OCI-LY7 (cell line): Measurements from ENCODE around the gene SYNGR3. TPM values are rescaled to one million over a fixed set of nuclear protein-coding genes. Genes with fewer than 3 reads are reported as not detected.

Source experiments
- BruUV-seq: library from RNA; stranded (reverse); fragments of 400-500 nt; replicated peaks from 2 replicates; lab custom pipeline; 2021; lab: Mats Ljungman, UMichigan
- CTCF ChIA-PET: fragments of 300-600 bp; sonication (Branson Sonifier 250); formaldehyde crosslinking; loops from one replicate; lab custom pipeline; 2022; ENCODE audit warnings: antibody characterized with exemption; ENCODE audit not compliant: unreplicated experiment; lab: Charles Lee
- POLR2A ChIA-PET: fragments of 300-600 bp; sonication (Branson Sonifier 250); formaldehyde crosslinking; loops from one replicate; lab custom pipeline; 2022; ENCODE audit warnings: antibody characterized with exemption; lab: Charles Lee
- DNase-seq: peaks from one replicate; pipeline ENCODE4 v3.0.0-alpha.2; 2015; ENCODE audit warnings: low spot score
- H2AFZ ChIP-seq: fragments of 200-600 bp; sonication (generic), shearing (Covaris generic); 2 replicates; pipeline ENCODE4 v1.6.1; 2014; ENCODE audit warnings: mild to moderate bottlenecking, antibody characterized with exemption, low read length, moderate library complexity
- H3K27ac ChIP-seq: fragments of 200-600 bp; sonication (generic); 2 replicates; pipeline ENCODE4 v1.5.1; 2014; ENCODE audit warnings: mixed run types, low read depth, mild to moderate bottlenecking, moderate library complexity, low read length, inconsistent platforms; ENCODE audit not compliant: poor library complexity, severe bottlenecking
- H3K36me3 ChIP-seq: fragments of 200-600 bp; sonication (generic); 2 replicates; pipeline ENCODE4 v1.6.1; 2014; ENCODE audit warnings: mild to moderate bottlenecking, antibody characterized with exemption, low read length, moderate library complexity, mixed read lengths; ENCODE audit not compliant: insufficient read depth
- H3K4me1 ChIP-seq: fragments of 200-600 bp; sonication (generic); 2 replicates; pipeline ENCODE4 v1.5.1; 2014; ENCODE audit warnings: mild to moderate bottlenecking, low read length; ENCODE audit not compliant: insufficient read depth, poor library complexity, severe bottlenecking
- H3K4me2 ChIP-seq: fragments of 200-600 bp; sonication (generic); 2 replicates; pipeline ENCODE4 v1.6.1; 2014; ENCODE audit warnings: mild to moderate bottlenecking, low read length
- H3K4me3 ChIP-seq: fragments of 200-600 bp; sonication (generic); 2 replicates; pipeline ENCODE4 v1.5.1; 2014; ENCODE audit warnings: mild to moderate bottlenecking, low read depth, low read length; ENCODE audit not compliant: poor library complexity, severe bottlenecking
- H3K79me2 ChIP-seq: fragments of 200-600 bp; sonication (generic); 2 replicates; pipeline ENCODE4 v1.6.1; 2016; ENCODE audit warnings: low read depth, mild to moderate bottlenecking, low read length, moderate library complexity, mixed read lengths; ENCODE audit not compliant: insufficient read depth
- H3K9me2 ChIP-seq: fragments of 200-600 bp; sonication (generic); 2 replicates; pipeline ENCODE4 v1.6.1; 2016; ENCODE audit warnings: mild to moderate bottlenecking, low read length, mixed read lengths; ENCODE audit not compliant: insufficient read depth
- H3K9me3 ChIP-seq: fragments of 200-600 bp; sonication (generic); 2 replicates; pipeline ENCODE4 v1.6.1; 2014; ENCODE audit warnings: mild to moderate bottlenecking, mixed run types, low read length, mixed read lengths
- H4K20me1 ChIP-seq: fragments of 200-600 bp; sonication (generic); 2 replicates; pipeline ENCODE4 v1.6.1; 2014; ENCODE audit warnings: mild to moderate bottlenecking, antibody characterized with exemption, low read length, moderate library complexity, mixed read lengths; ENCODE audit not compliant: insufficient read depth
- EZH2phosphoT487 ChIP-seq: fragments of 200-600 bp; sonication (generic); IDR thresholded peaks from 2 replicates; pipeline ENCODE4 v1.6.1; 2018; ENCODE audit warnings: low read depth, borderline replicate concordance, mild to moderate bottlenecking, mixed run types, antibody characterized with exemption, low read length, moderate library complexity, mixed read lengths
- intact Hi-C: fragments of 100-400 bp; cut with micrococcal nuclease; formaldehyde crosslinking; loops from one replicate; pipeline ENCODE4 v1.10.0; 2022; ENCODE audit not compliant: unreplicated experiment
- total RNA-seq, 2 experiments: library from RNA; depleted of rRNA in 1 of 2; stranded (reverse); fragments of >200 nt in 1 of 2; shearing (Covaris generic) in 1 of 2; gene quantifications; 2 replicates each; pipeline ENCODE4 v1.2.3, GENCODE V29; 2014 to 2022
- TF ChIP-seq, protein P1 (sequence below): fragments of 200-600 bp; sonication (generic); conservative IDR thresholded peaks from 2 replicates; pipeline ENCODE4 v1.5.1; 2014; ENCODE audit warnings: mild to moderate bottlenecking, antibody characterized with exemption, low read length, moderate library complexity, mixed read lengths

SYNGR3 gene
- total RNA-seq, 2 experiments from 2014 or later, result 10.3 to 11.1 TPM

DNA sequence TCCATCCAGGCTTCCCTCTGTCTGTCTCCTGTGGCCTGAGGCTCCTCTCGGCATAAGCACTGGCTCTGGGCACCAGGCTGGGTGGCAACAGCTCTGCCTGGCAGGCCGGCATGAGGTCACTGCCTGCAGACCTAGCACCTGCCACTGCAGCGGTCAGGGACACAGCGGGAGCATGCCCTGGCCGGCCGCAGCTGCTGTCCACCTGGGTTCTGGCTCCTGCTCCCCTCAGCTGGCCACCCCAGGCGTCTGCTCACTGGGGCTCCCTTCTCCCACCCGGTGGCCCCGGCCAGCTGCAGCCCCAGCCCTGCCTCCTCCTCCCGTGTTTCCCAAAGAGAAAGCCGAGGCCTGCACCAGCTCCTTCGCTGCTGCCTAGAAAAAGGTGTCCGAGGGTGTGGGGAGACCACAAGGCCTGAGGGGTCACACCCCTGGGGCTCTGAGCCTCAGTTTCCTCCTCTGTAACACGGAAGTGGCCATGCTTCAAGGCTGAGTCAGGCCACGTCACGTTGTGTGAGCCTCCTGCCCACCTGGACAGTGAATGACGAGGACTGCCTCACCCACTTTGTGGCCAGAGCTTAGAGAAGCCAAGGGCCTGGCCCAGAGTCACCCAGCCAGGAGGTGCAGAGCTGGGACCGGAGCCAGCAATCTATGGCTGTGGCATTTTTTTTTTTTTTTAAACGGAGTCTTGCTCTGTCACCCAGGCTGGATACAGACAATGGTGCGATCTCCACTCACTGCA is 51.2 kb downstream of the SYNGR3 start:
- H3K36me3 ChIP-seq, result peaks cover 11% of the 10 kb centered on the region; the same call in 1 of the 2 replicates
- TF ChIP-seq, protein P1, sequence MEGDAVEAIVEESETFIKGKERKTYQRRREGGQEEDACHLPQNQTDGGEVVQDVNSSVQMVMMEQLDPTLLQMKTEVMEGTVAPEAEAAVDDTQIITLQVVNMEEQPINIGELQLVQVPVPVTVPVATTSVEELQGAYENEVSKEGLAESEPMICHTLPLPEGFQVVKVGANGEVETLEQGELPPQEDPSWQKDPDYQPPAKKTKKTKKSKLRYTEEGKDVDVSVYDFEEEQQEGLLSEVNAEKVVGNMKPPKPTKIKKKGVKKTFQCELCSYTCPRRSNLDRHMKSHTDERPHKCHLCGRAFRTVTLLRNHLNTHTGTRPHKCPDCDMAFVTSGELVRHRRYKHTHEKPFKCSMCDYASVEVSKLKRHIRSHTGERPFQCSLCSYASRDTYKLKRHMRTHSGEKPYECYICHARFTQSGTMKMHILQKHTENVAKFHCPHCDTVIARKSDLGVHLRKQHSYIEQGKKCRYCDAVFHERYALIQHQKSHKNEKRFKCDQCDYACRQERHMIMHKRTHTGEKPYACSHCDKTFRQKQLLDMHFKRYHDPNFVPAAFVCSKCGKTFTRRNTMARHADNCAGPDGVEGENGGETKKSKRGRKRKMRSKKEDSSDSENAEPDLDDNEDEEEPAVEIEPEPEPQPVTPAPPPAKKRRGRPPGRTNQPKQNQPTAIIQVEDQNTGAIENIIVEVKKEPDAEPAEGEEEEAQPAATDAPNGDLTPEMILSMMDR, result no peak
- TF ChIP-seq EZH2phosphoT487, result no peak
- ChIA-PET POLR2A (interaction anchor here (0.7 kb wide), 1 partner anchor 102 kb away, joined by 3 read pairs; no protein-coding TSS in a partner anchor), CTCF (no interaction called here)
- peaks cover 1% of the 10 kb centered on the region for H3K4me1 ChIP-seq
- no peak overlapping the region for H3K4me3 ChIP-seq
- no peak overlapping the region for H3K4me2 ChIP-seq
- no peaks in the 10 kb centered on the region for H3K9me2 ChIP-seq
- H3K9me3 ChIP-seq, result no peaks in the 10 kb centered on the region
- no peak overlapping the region for H2AFZ ChIP-seq
- no TSS peak for BruUV-seq
- no peaks in the 10 kb centered on the region for H4K20me1 ChIP-seq
- H3K79me2 ChIP-seq, result no peaks in the 10 kb centered on the region
- DNase-seq, result no peak
- intact Hi-C loops, result no loop called here
- H3K27ac ChIP-seq, result no peak overlapping the region

DNA sequence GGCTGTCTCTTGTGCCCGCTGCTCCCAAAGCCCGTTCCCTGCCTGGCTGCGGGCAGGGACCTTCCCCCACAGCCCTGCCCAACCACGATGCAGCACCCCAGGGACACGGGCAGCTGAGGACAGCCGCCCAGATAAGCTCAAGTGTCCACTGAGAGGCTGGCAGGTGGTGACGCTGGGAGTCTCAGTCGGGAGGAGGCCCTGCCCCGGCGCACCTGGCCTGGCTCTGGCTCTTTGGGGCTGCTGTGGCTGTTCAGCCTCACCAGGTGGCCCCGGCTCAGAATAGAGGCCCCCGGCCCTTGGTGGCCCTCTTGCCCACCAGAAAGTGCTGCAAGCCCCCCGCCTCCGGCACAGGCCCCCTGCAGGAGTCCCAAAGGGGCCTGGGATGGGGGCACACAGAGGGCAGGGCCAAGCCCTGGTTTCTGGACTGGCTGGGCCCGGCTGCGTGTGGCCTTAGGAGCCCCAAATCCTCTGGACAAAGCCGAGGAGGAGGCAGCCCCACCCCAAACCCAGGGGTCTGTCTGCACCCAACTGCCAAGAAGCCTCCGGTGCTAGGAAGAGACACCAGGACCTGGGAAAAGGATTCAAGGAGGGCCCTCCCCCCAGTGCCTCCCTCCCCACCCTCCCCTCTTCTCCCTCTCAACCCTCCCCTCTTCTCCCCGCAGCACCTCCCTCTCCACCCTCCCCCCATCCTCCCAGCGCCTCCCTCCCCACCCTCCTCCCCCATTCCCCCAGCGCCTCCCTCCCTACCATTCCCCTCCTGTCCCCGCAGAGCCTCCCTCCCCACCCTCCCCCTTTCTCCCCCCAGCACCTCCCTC is 52.6 kb downstream of the SYNGR3 start:
- Histone ChIP-seq H2AFZ (no peak overlapping the region), H3K79me2 (no peaks in the 10 kb centered on the region), H3K4me2 (no peak overlapping the region), H3K9me3 (no peaks in the 10 kb centered on the region), H3K4me3 (no peak overlapping the region), H4K20me1 (no peaks in the 10 kb centered on the region), H3K9me2 (no peaks in the 10 kb centered on the region), H3K4me1 (peaks cover 11% of the 10 kb centered on the region), H3K27ac (no peak overlapping the region), H3K36me3 (peaks cover 11% of the 10 kb centered on the region; the same call in 1 of the 2 replicates)
- ChIA-PET POLR2A (no interaction called here), CTCF (no interaction called here)
- no TSS peak for BruUV-seq
- no peak for DNase-seq
- TF ChIP-seq, protein P1, result no peak
- TF ChIP-seq EZH2phosphoT487, result no peak
- intact Hi-C loops, result no loop called here
